Panc1 (cell line): ENCODE data around the gene FREM2. TPM values are rescaled to one million over a fixed set of nuclear protein-coding genes. Genes with fewer than 3 reads are reported as not detected.

ENCODE experiments used
- ATAC-seq: fragments of 200-7000 bp; cut with Tn5 transposase; 2 replicates; pipeline ENCODE4 v1.9.1; 2020; ENCODE audit warnings: mild to moderate bottlenecking, moderate library complexity
- BruUV-seq: library from RNA; stranded (reverse); fragments of 400-500 nt; replicated peaks from 2 replicates; lab custom pipeline; 2021; lab: Mats Ljungman, UMichigan
- CTCF ChIA-PET: fragments of 300-600 bp; sonication (Branson Sonifier 250); formaldehyde crosslinking; loops from one replicate; lab custom pipeline; 2022; ENCODE audit warnings: antibody characterized with exemption; lab: Charles Lee
- POLR2A ChIA-PET: fragments of 300-600 bp; sonication (Branson Sonifier 250); formaldehyde crosslinking; loops from one replicate; lab custom pipeline; 2022; ENCODE audit warnings: antibody characterized with exemption; lab: Charles Lee
- DNase-seq: peaks from one replicate; pipeline ENCODE4 v3.0.0-alpha.2; 2010; ENCODE audit warnings: low read depth, low spot score
- H3K27ac ChIP-seq: 2 replicates; pipeline ENCODE4 v1.5.1; 2011; ENCODE audit warnings: mild to moderate bottlenecking, low read length, inconsistent platforms
- H3K27me3 ChIP-seq: fragments of 200-500 bp; sonication (Bioruptor generic); 2 replicates; pipeline ENCODE4 v1.6.0; 2014; ENCODE audit warnings: low read length, inconsistent platforms; ENCODE audit not compliant: control insufficient read depth, insufficient read depth
- H3K36me3 ChIP-seq: fragments of 200-500 bp; sonication (Bioruptor generic); 2 replicates; pipeline ENCODE4 v1.5.1; 2014; ENCODE audit warnings: inconsistent platforms, mild to moderate bottlenecking, low read length, moderate library complexity; ENCODE audit not compliant: control insufficient read depth, insufficient read depth
- H3K4me1 ChIP-seq: 2 replicates; pipeline ENCODE4 v1.5.1; 2011; ENCODE audit warnings: inconsistent platforms, mild to moderate bottlenecking, low read length, moderate library complexity; ENCODE audit not compliant: control insufficient read depth, insufficient read depth
- H3K4me3 ChIP-seq, 2 experiments: 2 replicates each; pipeline ENCODE4 v1.5.1; 2011 to 2012; ENCODE audit warnings: low read depth in 2 of 2, low read length in 2 of 2, mild to moderate bottlenecking in 2 of 2, inconsistent platforms in 1 of 2, moderate library complexity in 1 of 2
- H3K9me3 ChIP-seq: fragments of 200-500 bp; sonication (Bioruptor generic); 2 replicates; pipeline ENCODE4 v1.5.1; 2014; ENCODE audit warnings: low read depth, mild to moderate bottlenecking, inconsistent platforms, low read length, moderate library complexity; ENCODE audit not compliant: control insufficient read depth, insufficient read depth
- POLR2AphosphoS5 ChIP-seq: IDR thresholded peaks from 2 replicates; pipeline ENCODE4 v1.6.1; 2012; ENCODE audit warnings: mild to moderate bottlenecking, low read depth, low read length, moderate library complexity
- SIN3A ChIP-seq: IDR thresholded peaks from 2 replicates; pipeline ENCODE4 v1.6.1; 2012; ENCODE audit warnings: low read depth, mild to moderate bottlenecking, low read length, moderate library complexity, borderline replicate concordance; ENCODE audit not compliant: insufficient read depth
- TCF7L2 ChIP-seq: IDR thresholded peaks from 2 replicates; pipeline ENCODE4 v1.6.1; 2011; ENCODE audit warnings: mild to moderate bottlenecking, low read depth, low read length, inconsistent platforms
- in situ Hi-C: cut with HindIII; loops from 2 replicates; pipeline ENCODE4 v1.10.0; 2016; ENCODE audit warnings: low sequenced_read_pairs, low pct_unique_long_range_greater_than_20kb
- intact Hi-C: fragments of 100-400 bp; cut with micrococcal nuclease; formaldehyde crosslinking; loops from one replicate; pipeline ENCODE4 v1.10.0; 2022; ENCODE audit not compliant: unreplicated experiment
- total RNA-seq: library from RNA; stranded (reverse); gene quantifications from one replicate; pipeline ENCODE4 v1.2.1, GENCODE V29; 2021; ENCODE audit not compliant: unreplicated experiment
- TF ChIP-seq, protein P1 (sequence below): fragments of 450-650 bp; IDR thresholded peaks from 2 replicates; pipeline ENCODE4 v1.5.1; 2017; ENCODE audit warnings: mild to moderate bottlenecking
- TF ChIP-seq, protein P2 (sequence below), 2 experiments: IDR thresholded peaks; 2 replicates each; pipeline ENCODE4 v1.6.1; 2011 to 2012; ENCODE audit warnings: low read depth in 2 of 2, control low read depth in 1 of 2, low read length in 1 of 2, mild to moderate bottlenecking in 1 of 2, moderate library complexity in 1 of 2; ENCODE audit not compliant: insufficient read depth in 1 of 2

The FREM2 gene
- total RNA-seq, 1 experiment from 2014 or later, result 0.15 TPM

DNA sequence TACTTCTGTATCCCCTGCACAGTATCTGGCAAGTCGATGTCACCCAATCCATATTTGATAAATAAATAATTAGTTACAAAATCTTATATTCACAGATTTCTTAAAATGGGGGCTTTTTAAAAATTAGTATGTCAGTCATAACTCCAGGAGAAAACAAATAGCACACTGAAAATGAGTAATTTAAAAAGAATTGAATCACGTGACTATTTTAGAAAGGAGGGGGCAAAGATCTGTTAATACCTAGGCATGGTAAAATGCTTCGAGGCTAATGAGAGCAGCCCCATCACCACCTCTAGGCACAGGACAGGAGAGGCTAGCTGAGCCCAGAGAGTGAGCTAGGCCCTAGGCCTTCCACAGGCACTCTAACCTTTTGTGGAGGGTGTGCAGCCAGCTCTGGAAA is 94.7 kb downstream of the FREM2 start:
- intact Hi-C loops (no loop called here), in situ Hi-C loops (no loop called here)
- ATAC-seq (no peak), DNase-seq (no peak)
- BruUV-seq, result no TSS peak
- no peaks in the 10 kb centered on the region for H3K36me3 ChIP-seq
- ChIA-PET CTCF (no interaction called here), POLR2A (no interaction called here)
- no peaks in the 10 kb centered on the region for H3K9me3 ChIP-seq
- no peaks in the 10 kb centered on the region for H3K27me3 ChIP-seq
- H3K4me1 ChIP-seq, result no peaks in the 10 kb centered on the region
- TF ChIP-seq POLR2AphosphoS5, result no peak
- TF ChIP-seq, protein P1, sequence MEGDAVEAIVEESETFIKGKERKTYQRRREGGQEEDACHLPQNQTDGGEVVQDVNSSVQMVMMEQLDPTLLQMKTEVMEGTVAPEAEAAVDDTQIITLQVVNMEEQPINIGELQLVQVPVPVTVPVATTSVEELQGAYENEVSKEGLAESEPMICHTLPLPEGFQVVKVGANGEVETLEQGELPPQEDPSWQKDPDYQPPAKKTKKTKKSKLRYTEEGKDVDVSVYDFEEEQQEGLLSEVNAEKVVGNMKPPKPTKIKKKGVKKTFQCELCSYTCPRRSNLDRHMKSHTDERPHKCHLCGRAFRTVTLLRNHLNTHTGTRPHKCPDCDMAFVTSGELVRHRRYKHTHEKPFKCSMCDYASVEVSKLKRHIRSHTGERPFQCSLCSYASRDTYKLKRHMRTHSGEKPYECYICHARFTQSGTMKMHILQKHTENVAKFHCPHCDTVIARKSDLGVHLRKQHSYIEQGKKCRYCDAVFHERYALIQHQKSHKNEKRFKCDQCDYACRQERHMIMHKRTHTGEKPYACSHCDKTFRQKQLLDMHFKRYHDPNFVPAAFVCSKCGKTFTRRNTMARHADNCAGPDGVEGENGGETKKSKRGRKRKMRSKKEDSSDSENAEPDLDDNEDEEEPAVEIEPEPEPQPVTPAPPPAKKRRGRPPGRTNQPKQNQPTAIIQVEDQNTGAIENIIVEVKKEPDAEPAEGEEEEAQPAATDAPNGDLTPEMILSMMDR, result no peak
- no peak for TF ChIP-seq SIN3A
- TF ChIP-seq, protein P2, sequence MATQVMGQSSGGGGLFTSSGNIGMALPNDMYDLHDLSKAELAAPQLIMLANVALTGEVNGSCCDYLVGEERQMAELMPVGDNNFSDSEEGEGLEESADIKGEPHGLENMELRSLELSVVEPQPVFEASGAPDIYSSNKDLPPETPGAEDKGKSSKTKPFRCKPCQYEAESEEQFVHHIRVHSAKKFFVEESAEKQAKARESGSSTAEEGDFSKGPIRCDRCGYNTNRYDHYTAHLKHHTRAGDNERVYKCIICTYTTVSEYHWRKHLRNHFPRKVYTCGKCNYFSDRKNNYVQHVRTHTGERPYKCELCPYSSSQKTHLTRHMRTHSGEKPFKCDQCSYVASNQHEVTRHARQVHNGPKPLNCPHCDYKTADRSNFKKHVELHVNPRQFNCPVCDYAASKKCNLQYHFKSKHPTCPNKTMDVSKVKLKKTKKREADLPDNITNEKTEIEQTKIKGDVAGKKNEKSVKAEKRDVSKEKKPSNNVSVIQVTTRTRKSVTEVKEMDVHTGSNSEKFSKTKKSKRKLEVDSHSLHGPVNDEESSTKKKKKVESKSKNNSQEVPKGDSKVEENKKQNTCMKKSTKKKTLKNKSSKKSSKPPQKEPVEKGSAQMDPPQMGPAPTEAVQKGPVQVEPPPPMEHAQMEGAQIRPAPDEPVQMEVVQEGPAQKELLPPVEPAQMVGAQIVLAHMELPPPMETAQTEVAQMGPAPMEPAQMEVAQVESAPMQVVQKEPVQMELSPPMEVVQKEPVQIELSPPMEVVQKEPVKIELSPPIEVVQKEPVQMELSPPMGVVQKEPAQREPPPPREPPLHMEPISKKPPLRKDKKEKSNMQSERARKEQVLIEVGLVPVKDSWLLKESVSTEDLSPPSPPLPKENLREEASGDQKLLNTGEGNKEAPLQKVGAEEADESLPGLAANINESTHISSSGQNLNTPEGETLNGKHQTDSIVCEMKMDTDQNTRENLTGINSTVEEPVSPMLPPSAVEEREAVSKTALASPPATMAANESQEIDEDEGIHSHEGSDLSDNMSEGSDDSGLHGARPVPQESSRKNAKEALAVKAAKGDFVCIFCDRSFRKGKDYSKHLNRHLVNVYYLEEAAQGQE (IDR thresholded peaks at IDR 0.05; ENCODE audit: insufficient read depth in 1 of 2, low read depth in 2 of 2, low read length in 1 of 2), result no peak
- TF ChIP-seq TCF7L2, result no peak
- no peak overlapping the region for H3K27ac ChIP-seq
- no peak overlapping the region for H3K4me3 ChIP-seq

DNA sequence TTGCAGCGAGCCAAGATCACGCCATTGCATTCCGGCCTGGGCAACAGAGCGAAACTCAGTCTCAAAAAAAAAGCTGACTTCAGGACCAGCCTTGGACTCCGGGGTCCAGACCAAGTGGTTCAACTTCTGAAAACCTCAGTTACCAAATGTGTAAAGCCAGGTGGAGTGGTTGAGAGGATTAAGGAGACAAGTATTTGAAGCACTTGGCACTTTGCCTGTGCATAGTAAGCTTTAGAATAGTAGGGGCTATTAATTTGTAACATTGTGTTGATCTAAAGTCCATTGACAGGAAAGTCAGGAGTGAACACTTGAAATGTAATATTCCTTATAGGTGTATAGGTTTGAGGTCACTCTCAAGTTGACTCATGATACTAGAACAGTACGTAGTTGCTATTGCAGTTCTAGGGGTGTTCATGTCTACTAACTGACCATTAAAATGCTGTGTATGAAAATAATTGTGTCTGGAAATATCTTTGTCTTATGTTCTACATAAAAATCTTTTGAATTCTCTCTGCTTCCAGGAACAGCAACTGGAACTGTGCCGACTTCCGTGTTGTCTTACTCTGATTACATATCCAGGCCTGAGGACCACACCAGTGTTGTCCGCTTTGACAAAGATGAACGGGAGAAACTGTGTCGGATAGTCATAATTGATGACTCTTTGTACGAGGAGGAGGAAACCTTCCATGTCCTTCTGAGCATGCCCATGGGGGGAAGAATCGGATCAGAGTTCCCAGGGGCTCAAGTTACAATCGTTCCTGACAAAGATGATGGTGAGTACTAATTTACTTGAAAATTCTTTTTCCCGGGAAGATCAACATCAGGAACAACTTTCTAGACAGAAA is 97.4 kb downstream of the FREM2 start:
- H3K4me1 ChIP-seq, result no peaks in the 10 kb centered on the region
- no peak overlapping the region for H3K27ac ChIP-seq
- no peaks in the 10 kb centered on the region for H3K36me3 ChIP-seq
- no peaks in the 10 kb centered on the region for H3K27me3 ChIP-seq
- intact Hi-C loops (no loop called here), in situ Hi-C loops (no loop called here)
- DNase-seq (no peak), ATAC-seq (no peak)
- H3K4me3 ChIP-seq, result no peak overlapping the region
- BruUV-seq, result no TSS peak
- CTCF ChIA-PET, result no interaction called here
- POLR2A ChIA-PET, result no interaction called here
- TF ChIP-seq, protein P1, result no peak
- no peak for TF ChIP-seq POLR2AphosphoS5
- TF ChIP-seq, protein P2 (IDR thresholded peaks at IDR 0.05; ENCODE audit: insufficient read depth in 1 of 2, low read depth in 2 of 2, low read length in 1 of 2), result no peak
- TF ChIP-seq TCF7L2, result no peak
- TF ChIP-seq SIN3A, result no peak
- H3K9me3 ChIP-seq, result no peaks in the 10 kb centered on the region
